Measurements from ENCODE around the gene CLRN1. TPM values are rescaled to one million over a fixed set of nuclear protein-coding genes. Genes with fewer than 3 reads are reported as not detected.

The CLRN1 gene
- total RNA-seq, 1 donor from 2014 or later = not detected

- no peaks in the 10 kb centered on the region for H3K4me1 ChIP-seq
- no peaks in the 10 kb centered on the region for H3K9me3 ChIP-seq
- no peak for TF ChIP-seq CTCF (IDR thresholded peaks at IDR 0.05)
- DNase-seq = no peak
- H3K27ac ChIP-seq = no peak overlapping the region
- H3K4me3 ChIP-seq = no peak overlapping the region
- no peaks in the 10 kb centered on the region for H3K36me3 ChIP-seq
- H3K27me3 ChIP-seq (ENCODE audit: low read depth) = no peaks in the 10 kb centered on the region
- ATAC-seq = no peak
- intact Hi-C loops (cut with DNase I) = no loop called here
Measured at GRCh38 chr3:150975086-150975991, 2.8 kb upstream of the CLRN1 start.

GRCh38 chr3:150970665-150971324 is 1.7 kb downstream of the CLRN1 start:
- no peak for ATAC-seq
- intact Hi-C loops (cut with DNase I) = no loop called here

GRCh38 chr3:150968341-150969035 is 4.0 kb downstream of the CLRN1 start:
- no peak overlapping the region for H3K27ac ChIP-seq
- no peak overlapping the region for H3K4me3 ChIP-seq
- DNase-seq (no peak), ATAC-seq (no peak)
- no peaks in the 10 kb centered on the region for H3K4me1 ChIP-seq
- TF ChIP-seq CTCF (IDR thresholded peaks at IDR 0.05) = no peak
- no peaks in the 10 kb centered on the region for H3K27me3 ChIP-seq (ENCODE audit: low read depth)
- no peaks in the 10 kb centered on the region for H3K36me3 ChIP-seq
- intact Hi-C loops (cut with DNase I) = no loop called here
- H3K9me3 ChIP-seq = no peaks in the 10 kb centered on the region

More at GRCh38 chr3:150970665-150971324, 1.7 kb downstream of the CLRN1 start:
- Histone ChIP-seq H3K36me3 (no peaks in the 10 kb centered on the region), H3K9me3 (no peaks in the 10 kb centered on the region), H3K27me3 (ENCODE audit: low read depth) (no peaks in the 10 kb centered on the region), H3K27ac (no peak overlapping the region), H3K4me1 (no peaks in the 10 kb centered on the region), H3K4me3 (no peak overlapping the region)
- no peak for DNase-seq
- TF ChIP-seq CTCF (IDR thresholded peaks at IDR 0.05) = no peak

GRCh38 chr3:150965436-150965835 is 7.1 kb downstream of the CLRN1 start:
- Histone ChIP-seq H3K9me3 (no peaks in the 10 kb centered on the region), H3K27me3 (ENCODE audit: low read depth) (no peaks in the 10 kb centered on the region), H3K4me3 (no peak overlapping the region), H3K36me3 (no peaks in the 10 kb centered on the region), H3K4me1 (no peaks in the 10 kb centered on the region), H3K27ac (no peak overlapping the region)
- no peak for DNase-seq
- intact Hi-C loops (cut with DNase I) = no loop called here
- no peak for TF ChIP-seq CTCF (IDR thresholded peaks at IDR 0.05)
- ATAC-seq = no peak

GRCh38 chr3:150961949-150962348 is 10.6 kb downstream of the CLRN1 start:
- intact Hi-C loops (cut with DNase I) = no loop called here

More at GRCh38 chr3:150961949-150962348, 10.6 kb downstream of the CLRN1 start:
- Histone ChIP-seq H3K27ac (no peak overlapping the region), H3K4me3 (no peak overlapping the region), H3K27me3 (ENCODE audit: low read depth) (no peaks in the 10 kb centered on the region), H3K4me1 (no peaks in the 10 kb centered on the region), H3K9me3 (no peaks in the 10 kb centered on the region), H3K36me3 (no peaks in the 10 kb centered on the region)
- DNase-seq (no peak), ATAC-seq (no peak)
- no peak for TF ChIP-seq CTCF (IDR thresholded peaks at IDR 0.05)

Measured in lower lobe of right lung (tissue), 2 donors.